ENCODE measurements around the gene CENPF.

Gene CENPF

DNA sequence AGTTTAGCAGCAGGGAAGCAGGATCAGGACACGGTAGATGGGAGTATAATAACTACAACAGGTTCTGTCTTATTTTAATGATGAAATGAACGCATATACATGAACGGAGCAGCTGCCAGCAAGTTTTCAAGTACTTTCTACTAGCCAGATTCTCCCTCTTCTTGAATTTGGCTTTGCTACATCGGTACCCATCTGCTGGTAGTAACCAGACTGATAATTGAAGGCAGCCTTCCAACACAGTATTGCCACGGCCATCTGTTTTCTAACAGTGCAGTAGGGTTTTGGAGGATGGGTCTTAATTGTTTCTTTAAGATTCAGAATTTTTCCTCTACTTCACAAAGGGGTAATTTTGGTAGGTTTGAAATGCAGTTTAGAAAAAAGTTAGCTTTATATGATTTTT, 33.4 kb downstream of the CENPF start:
- no peak overlapping the region for H3K27ac ChIP-seq
- TF ChIP-seq, protein P1, sequence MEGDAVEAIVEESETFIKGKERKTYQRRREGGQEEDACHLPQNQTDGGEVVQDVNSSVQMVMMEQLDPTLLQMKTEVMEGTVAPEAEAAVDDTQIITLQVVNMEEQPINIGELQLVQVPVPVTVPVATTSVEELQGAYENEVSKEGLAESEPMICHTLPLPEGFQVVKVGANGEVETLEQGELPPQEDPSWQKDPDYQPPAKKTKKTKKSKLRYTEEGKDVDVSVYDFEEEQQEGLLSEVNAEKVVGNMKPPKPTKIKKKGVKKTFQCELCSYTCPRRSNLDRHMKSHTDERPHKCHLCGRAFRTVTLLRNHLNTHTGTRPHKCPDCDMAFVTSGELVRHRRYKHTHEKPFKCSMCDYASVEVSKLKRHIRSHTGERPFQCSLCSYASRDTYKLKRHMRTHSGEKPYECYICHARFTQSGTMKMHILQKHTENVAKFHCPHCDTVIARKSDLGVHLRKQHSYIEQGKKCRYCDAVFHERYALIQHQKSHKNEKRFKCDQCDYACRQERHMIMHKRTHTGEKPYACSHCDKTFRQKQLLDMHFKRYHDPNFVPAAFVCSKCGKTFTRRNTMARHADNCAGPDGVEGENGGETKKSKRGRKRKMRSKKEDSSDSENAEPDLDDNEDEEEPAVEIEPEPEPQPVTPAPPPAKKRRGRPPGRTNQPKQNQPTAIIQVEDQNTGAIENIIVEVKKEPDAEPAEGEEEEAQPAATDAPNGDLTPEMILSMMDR (IDR thresholded peaks at IDR 0.05) = no peak
- TF ChIP-seq ZFX (IDR thresholded peaks at IDR 0.05; ENCODE audit: borderline replicate concordance) = no peak

- no peak overlapping the region for H3K27ac ChIP-seq
- TF ChIP-seq ZFX (IDR thresholded peaks at IDR 0.05; ENCODE audit: borderline replicate concordance) = no peak
- TF ChIP-seq, protein P1 (IDR thresholded peaks at IDR 0.05) = no peak
These were observed 34.1 kb downstream of the CENPF start for GRCh38 chr1:214637125-214637524.

GRCh38 chr1:214637722-214638458, 34.9 kb downstream of the CENPF start:
- TF ChIP-seq, protein P1 (IDR thresholded peaks at IDR 0.05) = peak; percentile 94
- TF ChIP-seq ZFX (IDR thresholded peaks at IDR 0.05; ENCODE audit: borderline replicate concordance) = no peak
- no peak overlapping the region for H3K27ac ChIP-seq

- no peak overlapping the region for H3K27ac ChIP-seq
These were observed 35.4 kb downstream of the CENPF start for GRCh38 chr1:214638459-214638807.

DNA sequence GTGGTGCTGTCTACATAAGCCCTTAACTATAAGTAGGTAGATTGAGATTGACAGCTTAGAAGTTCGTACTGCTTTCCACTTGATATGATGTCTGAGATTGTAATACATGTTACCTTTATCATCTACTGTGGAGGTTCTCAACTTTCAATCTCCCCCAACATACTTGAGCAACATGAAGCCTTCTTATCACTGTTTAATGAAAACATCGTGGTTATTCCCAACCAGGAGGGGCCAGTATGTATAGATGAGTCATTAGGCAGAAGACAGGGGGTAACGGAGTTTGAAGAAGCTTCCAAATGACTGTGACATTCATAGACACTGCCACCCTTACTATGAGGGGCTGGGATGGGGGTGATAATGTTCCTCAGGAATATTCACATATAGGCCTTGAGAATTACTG, 36.0 kb downstream of the CENPF start:
- TF ChIP-seq ZFX (IDR thresholded peaks at IDR 0.05; ENCODE audit: borderline replicate concordance) = no peak
- TF ChIP-seq, protein P1 (IDR thresholded peaks at IDR 0.05) = no peak
- no peak overlapping the region for H3K27ac ChIP-seq

More at GRCh38 chr1:214638459-214638807, 35.4 kb downstream of the CENPF start:
- no peak for TF ChIP-seq ZFX (IDR thresholded peaks at IDR 0.05; ENCODE audit: borderline replicate concordance)
- TF ChIP-seq, protein P1 (IDR thresholded peaks at IDR 0.05) = no peak

- no peak overlapping the region for H3K27ac ChIP-seq
- TF ChIP-seq ZFX (IDR thresholded peaks at IDR 0.05; ENCODE audit: borderline replicate concordance) = no peak
- TF ChIP-seq, protein P1 (IDR thresholded peaks at IDR 0.05) = no peak
These were observed 37.6 kb downstream of the CENPF start for GRCh38 chr1:214640431-214641213.
